OCI-LY3 (cell line): Measurements from ENCODE around the gene ARHGEF38.

ENCODE experiments used
- H2AFZ ChIP-seq: fragments of 200-600, 300-600 bp; shearing (Covaris generic); 2 replicates; pipeline ENCODE4 v1.6.0; 2014; ENCODE audit warnings: antibody characterized with exemption, low read depth, low read length
- H3K27ac ChIP-seq: fragments of 200-600, 300-600 bp; sonication (generic); 2 replicates; pipeline ENCODE4 v1.5.1; 2014; ENCODE audit warnings: mild to moderate bottlenecking, low read length, moderate library complexity, mixed read lengths
- H3K27me3 ChIP-seq: fragments of 200-600, 300-600 bp; sonication (generic); 2 replicates; pipeline ENCODE4 v1.6.1; 2014; ENCODE audit warnings: low read depth, low read length, mixed read lengths
- H3K36me3 ChIP-seq: fragments of 200-600, 300-600 bp; sonication (generic); replicated peaks from 2 replicates; pipeline ENCODE3; 2014; ENCODE audit warnings: low read depth, low read length, mixed read lengths
- H3K4me1 ChIP-seq: fragments of 300-600, 200-600 bp; sonication (generic); 2 replicates; pipeline ENCODE4 v1.6.1; 2014; ENCODE audit warnings: low read length, mixed read lengths
- H3K4me2 ChIP-seq: fragments of 200-600, 300-600 bp; sonication (generic); 2 replicates; pipeline ENCODE4 v1.6.1; 2014; ENCODE audit warnings: low read length, mixed read lengths
- H3K4me3 ChIP-seq: fragments of 300-600, 200-600 bp; sonication (generic); 2 replicates; pipeline ENCODE4 v1.5.1; 2014; ENCODE audit warnings: antibody characterized with exemption, mild to moderate bottlenecking, low read length, moderate library complexity
- H3K79me2 ChIP-seq: fragments of 300-600, 200-600 bp; shearing (Covaris generic); 2 replicates; pipeline ENCODE4 v1.6.1; 2014; ENCODE audit warnings: mild to moderate bottlenecking, low read length, mixed read lengths
- H3K9ac ChIP-seq: fragments of 300-600, 200-600 bp; shearing (Covaris generic); 2 replicates; pipeline ENCODE4 v1.6.0; 2014; ENCODE audit warnings: mild to moderate bottlenecking, low read length, moderate library complexity
- H3K9me3 ChIP-seq: fragments of 200-600, 300-600 bp; shearing (Covaris generic); 2 replicates; pipeline ENCODE4 v1.6.1; 2014; ENCODE audit warnings: low read length, mixed read lengths; ENCODE audit not compliant: insufficient read depth
- H4K20me1 ChIP-seq: fragments of 200-600, 300-600 bp; sonication (generic); 2 replicates; pipeline ENCODE4 v1.6.1; 2016; ENCODE audit warnings: low read length, mixed read lengths; ENCODE audit not compliant: insufficient read depth
- EZH2phosphoT487 ChIP-seq: fragments of 200-600 bp; shearing (Covaris generic); IDR thresholded peaks from 2 replicates; pipeline ENCODE4 v1.6.1; 2018; ENCODE audit warnings: antibody characterized with exemption, mixed run types, low read depth
- TF ChIP-seq, protein P1 (sequence below): fragments of 200-600, 300-600 bp; sonication (generic); IDR thresholded peaks from 2 replicates; pipeline ENCODE4 v1.5.1; 2014; ENCODE audit warnings: antibody characterized with exemption, low read length, low read depth

The ARHGEF38 gene

DNA sequence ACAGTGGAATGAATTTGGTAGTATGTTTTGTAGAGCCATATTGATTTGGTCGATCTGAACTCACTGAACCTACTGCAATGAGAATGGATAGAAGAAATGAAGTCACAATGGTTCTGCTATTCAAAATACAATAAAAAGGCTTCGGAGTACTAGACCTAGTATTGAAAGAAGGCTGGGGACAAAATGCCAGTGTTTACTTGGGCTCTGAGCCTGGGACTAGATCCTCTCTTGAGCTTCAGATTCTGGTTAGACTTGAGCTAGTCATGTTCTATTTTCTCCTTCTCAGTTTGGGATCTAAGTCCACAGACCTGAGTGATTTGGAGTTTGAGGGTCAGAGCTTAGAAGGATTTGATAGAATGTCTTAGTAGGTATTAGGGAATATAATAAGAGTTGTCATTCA is 146.2 kb downstream of the ARHGEF38 start:
- Histone ChIP-seq H3K79me2 (peaks cover 10% of the 10 kb centered on the region; the same call in 1 of the 2 replicates), H4K20me1 (no peaks in the 10 kb centered on the region), H3K4me2 (no peak overlapping the region), H3K27me3 (no peaks in the 10 kb centered on the region), H3K9ac (no peak overlapping the region), H3K36me3 (peaks cover 12% of the 10 kb centered on the region), H3K4me1 (no peaks in the 10 kb centered on the region), H3K9me3 (no peaks in the 10 kb centered on the region), H3K27ac (no peak overlapping the region), H3K4me3 (no peak overlapping the region), H2AFZ (no peak overlapping the region)
- TF ChIP-seq, protein P1, sequence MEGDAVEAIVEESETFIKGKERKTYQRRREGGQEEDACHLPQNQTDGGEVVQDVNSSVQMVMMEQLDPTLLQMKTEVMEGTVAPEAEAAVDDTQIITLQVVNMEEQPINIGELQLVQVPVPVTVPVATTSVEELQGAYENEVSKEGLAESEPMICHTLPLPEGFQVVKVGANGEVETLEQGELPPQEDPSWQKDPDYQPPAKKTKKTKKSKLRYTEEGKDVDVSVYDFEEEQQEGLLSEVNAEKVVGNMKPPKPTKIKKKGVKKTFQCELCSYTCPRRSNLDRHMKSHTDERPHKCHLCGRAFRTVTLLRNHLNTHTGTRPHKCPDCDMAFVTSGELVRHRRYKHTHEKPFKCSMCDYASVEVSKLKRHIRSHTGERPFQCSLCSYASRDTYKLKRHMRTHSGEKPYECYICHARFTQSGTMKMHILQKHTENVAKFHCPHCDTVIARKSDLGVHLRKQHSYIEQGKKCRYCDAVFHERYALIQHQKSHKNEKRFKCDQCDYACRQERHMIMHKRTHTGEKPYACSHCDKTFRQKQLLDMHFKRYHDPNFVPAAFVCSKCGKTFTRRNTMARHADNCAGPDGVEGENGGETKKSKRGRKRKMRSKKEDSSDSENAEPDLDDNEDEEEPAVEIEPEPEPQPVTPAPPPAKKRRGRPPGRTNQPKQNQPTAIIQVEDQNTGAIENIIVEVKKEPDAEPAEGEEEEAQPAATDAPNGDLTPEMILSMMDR = no peak
- TF ChIP-seq EZH2phosphoT487 = no peak

DNA sequence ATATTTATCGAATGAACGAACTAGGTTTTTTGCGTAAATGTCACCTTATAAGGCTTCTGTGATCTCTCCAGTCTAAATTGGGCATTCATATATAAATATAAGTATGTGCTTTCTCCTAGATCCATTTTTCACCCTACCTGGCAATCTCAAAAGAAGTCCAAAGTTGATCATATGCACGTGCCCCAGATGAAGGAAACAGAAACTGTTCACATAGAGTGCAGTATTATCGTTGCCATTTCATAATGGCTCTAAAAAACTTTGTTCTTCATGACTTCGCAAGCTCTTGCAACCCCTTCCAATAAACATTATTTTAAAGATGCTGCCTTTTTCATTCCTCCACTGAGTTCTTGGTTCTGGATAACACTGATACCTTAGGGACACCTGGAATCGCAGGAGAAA is 155.4 kb downstream of the ARHGEF38 start:
- Histone ChIP-seq H3K4me3 (peak overlapping the region; percentile 96), H3K9ac (peak overlapping the region; percentile 89), H3K27me3 (no peaks in the 10 kb centered on the region), H3K27ac (no peak overlapping the region), H3K4me1 (peaks cover 35% of the 10 kb centered on the region), H4K20me1 (no peaks in the 10 kb centered on the region), H3K79me2 (peaks cover 87% of the 10 kb centered on the region), H3K4me2 (peak overlapping the region; percentile 90), H3K36me3 (peaks cover 4% of the 10 kb centered on the region), H2AFZ (peak overlapping the region; percentile 90; the same call in 1 of the 2 replicates), H3K9me3 (no peaks in the 10 kb centered on the region)
- TF ChIP-seq, protein P1 = no peak
- no peak for TF ChIP-seq EZH2phosphoT487

DNA sequence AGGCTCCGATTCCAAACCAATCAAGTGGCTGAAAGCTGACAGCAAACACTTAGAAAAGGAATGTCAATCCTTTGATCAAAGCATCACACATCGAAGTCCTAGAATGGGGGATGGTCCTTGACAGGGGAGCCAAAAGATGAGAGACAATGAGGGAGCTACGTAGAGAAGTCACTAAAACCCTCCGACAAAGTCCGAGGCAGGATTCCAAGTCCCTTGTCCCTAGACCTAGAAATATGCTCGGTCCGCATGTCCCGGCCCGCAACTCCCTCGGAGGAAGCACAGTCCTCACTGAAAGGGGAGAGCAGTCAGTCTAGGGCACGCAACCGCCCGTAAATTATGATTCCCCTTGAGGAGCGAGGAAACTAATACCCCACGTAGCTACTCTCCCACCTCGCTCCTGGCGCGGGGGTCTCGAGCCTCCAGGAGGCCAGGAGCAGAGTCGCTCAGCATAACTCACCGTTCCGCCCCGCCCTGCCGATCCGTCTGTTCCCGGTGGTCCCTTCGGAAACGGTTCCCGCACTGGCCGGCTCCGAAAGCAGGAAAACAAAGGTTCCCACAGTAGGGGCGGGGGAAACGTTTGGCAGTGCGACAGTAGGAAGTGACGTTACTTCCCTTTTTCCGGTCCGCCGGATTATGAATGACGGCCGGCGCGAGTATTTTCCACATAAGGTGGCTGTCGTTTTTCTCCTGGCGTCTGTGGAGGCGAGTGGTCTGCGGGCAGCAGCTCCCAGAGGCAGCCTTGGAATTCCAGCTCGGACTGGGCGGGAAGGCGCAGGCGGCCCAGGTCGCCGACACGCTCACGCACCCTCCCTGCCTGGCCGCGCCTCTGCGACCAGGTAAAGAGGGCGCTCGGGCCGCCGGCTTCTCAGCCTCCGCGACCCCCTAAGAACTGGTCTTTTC is 156.0 kb downstream of the ARHGEF38 start, which contains the start of the genes GSTCD and INTS12:
Gene GSTCD, plus strand, starts transcription at position 604 of the 900 bp plus-strand sequence. CDS start 8,830 bp downstream, outside the sequence.
Gene INTS12, minus strand, starts transcription at position 509 of the 900 bp plus-strand sequence. CDS start 8,684 bp downstream, outside the sequence.
- Histone ChIP-seq H3K9ac (peak within 1 kb of the TSS; percentile 89), H3K79me2 (peaks cover 90% of the 10 kb centered on the region)

More for the DNA sequence above, 156.0 kb downstream of the ARHGEF38 start, which contains the start of the genes GSTCD and INTS12:
- H3K36me3 ChIP-seq = peaks cover 4% of the 10 kb centered on the region
- no peaks in the 10 kb centered on the region for H4K20me1 ChIP-seq
- TF ChIP-seq, protein P1 = no peak
- TF ChIP-seq EZH2phosphoT487 = no peak
- no peaks in the 10 kb centered on the region for H3K9me3 ChIP-seq
- H3K4me1 ChIP-seq = peaks cover 36% of the 10 kb centered on the region
- peak within 1 kb of the TSS; percentile 90; the same call in 1 of the 2 replicates for H2AFZ ChIP-seq
- H3K4me3 ChIP-seq = peak within 1 kb of the TSS; percentile 96
- peak within 1 kb of the TSS; percentile 43 for H3K27ac ChIP-seq
- no peaks in the 10 kb centered on the region for H3K27me3 ChIP-seq
- H3K4me2 ChIP-seq = peak within 1 kb of the TSS; percentile 90
